ENCODE data around the gene C2orf49. TPM values are rescaled to one million over a fixed set of nuclear protein-coding genes. Genes with fewer than 3 reads are reported as not detected.

The C2orf49 gene
- total RNA-seq, 2 donors from 2014 or later, result 18.1 to 22.2 TPM

GRCh38 chr2:105298017-105298416 is 39.3 kb upstream of the C2orf49 start:
- Histone ChIP-seq H3K4me1 (ENCODE audit: control insufficient read depth, insufficient read depth, low read length) (no peaks in the 10 kb centered on the region), H3K27ac (ENCODE audit: low read depth, low read length) (no peak overlapping the region), H3K4me3 (ENCODE audit: low read length) (no peak overlapping the region), H3K9me3 (ENCODE audit: control insufficient read depth, low read length) (no peaks in the 10 kb centered on the region), H3K9ac (ENCODE audit: extremely low read depth, low read length, poor library complexity, severe bottlenecking) (no peak overlapping the region), H3K27me3 (ENCODE audit: control insufficient read depth, insufficient read depth, low read length, poor library complexity, severe bottlenecking) (no peaks in the 10 kb centered on the region), H3K36me3 (ENCODE audit: control insufficient read depth, insufficient read depth, low read length) (peaks cover 19% of the 10 kb centered on the region)
- no peak overlapping the region for H3K27ac Mint-ChIP-seq
- 95 to 100% methylated on average over 3 of the region's 3 CpGs for WGBS, 2 experiments (ENCODE audit: insufficient coverage in 1 of 2, insufficient read length in 1 of 2)
- no peaks in the 10 kb centered on the region for H3K9me3 Mint-ChIP-seq
- no peak for TF ChIP-seq CTCF (conservative IDR thresholded peaks at IDR 0.05)
- H3K36me3 Mint-ChIP-seq (ENCODE audit: low read depth), result peaks cover 23% of the 10 kb centered on the region
- no peaks in the 10 kb centered on the region for H3K27me3 Mint-ChIP-seq (ENCODE audit: insufficient read depth)
- no peak for DNase-seq
- no peak overlapping the region for H3K4me3 Mint-ChIP-seq
- H3K4me1 Mint-ChIP-seq, result peaks cover 1% of the 10 kb centered on the region

GRCh38 chr2:105299290-105299689 is 38.0 kb upstream of the C2orf49 start:
- WGBS, 2 experiments (ENCODE audit: insufficient coverage in 1 of 2, insufficient read length in 1 of 2), result 92 to 100% methylated on average over 2 to 5 of the region's 5 CpGs

DNA sequence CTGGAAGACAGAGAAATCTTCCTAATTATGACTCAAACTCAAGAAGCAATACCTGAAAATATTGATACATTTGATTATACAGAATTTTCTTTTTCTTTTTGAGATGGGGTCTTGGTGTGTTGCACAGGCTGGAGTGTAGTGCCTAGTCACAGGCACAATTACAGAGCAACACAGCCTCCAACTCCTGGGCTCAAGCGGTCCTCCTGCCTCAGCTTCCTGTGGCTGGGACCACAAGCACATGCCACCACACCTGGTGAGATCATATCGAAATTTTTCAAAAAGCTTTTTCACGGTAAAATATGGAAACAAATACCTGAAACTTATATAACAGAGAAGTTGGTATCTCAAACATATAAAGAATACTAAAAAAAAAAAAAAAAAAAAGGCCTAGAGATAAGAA is 35.7 kb upstream of the C2orf49 start:
- Mint-ChIP-seq H3K27ac (no peak overlapping the region), H3K27me3 (ENCODE audit: insufficient read depth) (no peaks in the 10 kb centered on the region), H3K4me1 (no peaks in the 10 kb centered on the region), H3K4me3 (no peak overlapping the region), H3K36me3 (ENCODE audit: low read depth) (peaks cover 23% of the 10 kb centered on the region), H3K9me3 (peaks cover 2% of the 10 kb centered on the region)
- H3K9me3 ChIP-seq (ENCODE audit: control insufficient read depth, low read length), result no peaks in the 10 kb centered on the region
- peaks cover 11% of the 10 kb centered on the region for H3K36me3 ChIP-seq (ENCODE audit: control insufficient read depth, insufficient read depth, low read length)
- H3K27ac ChIP-seq (ENCODE audit: low read depth, low read length), result no peak overlapping the region
- TF ChIP-seq CTCF (conservative IDR thresholded peaks at IDR 0.05), result no peak
- no peaks in the 10 kb centered on the region for H3K4me1 ChIP-seq (ENCODE audit: control insufficient read depth, insufficient read depth, low read length)
- H3K27me3 ChIP-seq (ENCODE audit: control insufficient read depth, insufficient read depth, low read length, poor library complexity, severe bottlenecking), result no peaks in the 10 kb centered on the region
- 93% methylated on average over 3 of the region's 3 CpGs; no CpG with 5 or more reads in 1 of the 2 experiments for WGBS, 2 experiments (ENCODE audit: insufficient coverage in 1 of 2, insufficient read length in 1 of 2)
- H3K9ac ChIP-seq (ENCODE audit: extremely low read depth, low read length, poor library complexity, severe bottlenecking), result no peak overlapping the region
- H3K4me3 ChIP-seq (ENCODE audit: low read length), result no peak overlapping the region
- peak; percentile 5 for DNase-seq

More at GRCh38 chr2:105299290-105299689, 38.0 kb upstream of the C2orf49 start:
- Mint-ChIP-seq H3K27ac (no peak overlapping the region), H3K9me3 (no peaks in the 10 kb centered on the region), H3K27me3 (ENCODE audit: insufficient read depth) (no peaks in the 10 kb centered on the region), H3K4me1 (peaks cover 1% of the 10 kb centered on the region), H3K4me3 (no peak overlapping the region), H3K36me3 (ENCODE audit: low read depth) (peaks cover 23% of the 10 kb centered on the region)
- H3K9ac ChIP-seq (ENCODE audit: extremely low read depth, low read length, poor library complexity, severe bottlenecking), result no peak overlapping the region
- H3K27ac ChIP-seq (ENCODE audit: low read depth, low read length), result no peak overlapping the region
- DNase-seq, result peak; percentile 75
- H3K9me3 ChIP-seq (ENCODE audit: control insufficient read depth, low read length), result no peaks in the 10 kb centered on the region
- peaks cover 13% of the 10 kb centered on the region for H3K36me3 ChIP-seq (ENCODE audit: control insufficient read depth, insufficient read depth, low read length)
- no peak overlapping the region for H3K4me3 ChIP-seq (ENCODE audit: low read length)
- peak; percentile 60 for TF ChIP-seq CTCF (conservative IDR thresholded peaks at IDR 0.05)
- no peaks in the 10 kb centered on the region for H3K27me3 ChIP-seq (ENCODE audit: control insufficient read depth, insufficient read depth, low read length, poor library complexity, severe bottlenecking)
- no peaks in the 10 kb centered on the region for H3K4me1 ChIP-seq (ENCODE audit: control insufficient read depth, insufficient read depth, low read length)
